Neural progenitor cell (in vitro differentiated cells): ENCODE data around the gene SRRM1. TPM values are rescaled to one million over a fixed set of nuclear protein-coding genes. Genes with fewer than 3 reads are reported as not detected.
A peak's percentile ranks its signal among the peaks of the same experiment; 100 is the strongest.

ENCODE experiments used
- DNase-seq: peaks from one replicate; pipeline ENCODE4 v3.0.0-alpha.2; 2016; ENCODE audit warnings: low spot score
- H2AFZ ChIP-seq: fragments of 200-600 bp; sonication (generic); replicated peaks from 2 replicates; pipeline ENCODE4 v1.6.1; 2016; ENCODE audit warnings: antibody characterized with exemption
- H3F3A ChIP-seq: fragments of 200-600 bp; sonication (generic); 2 replicates; pipeline ENCODE4 v1.6.1; 2016; ENCODE audit warnings: antibody characterized with exemption, low read depth
- H3K27ac ChIP-seq: fragments of 200-600 bp; sonication (generic); 2 replicates; pipeline ENCODE4 v1.5.1; 2016; ENCODE audit warnings: mild to moderate bottlenecking
- H3K27me3 ChIP-seq: fragments of 200-600 bp; sonication (generic); 2 replicates; pipeline ENCODE4 v1.6.1; 2016; ENCODE audit warnings: mild to moderate bottlenecking, moderate library complexity
- H3K36me3 ChIP-seq: fragments of 200-600 bp; sonication (generic); 2 replicates; pipeline ENCODE4 v1.5.1; 2016
- H3K4me1 ChIP-seq: fragments of 200-600 bp; sonication (generic); 2 replicates; pipeline ENCODE4 v1.6.1; 2016; ENCODE audit warnings: mixed run types
- H3K4me2 ChIP-seq: fragments of 200-600 bp; sonication (generic); 2 replicates; pipeline ENCODE4 v1.6.1; 2016
- H3K4me3 ChIP-seq: fragments of 200-600 bp; sonication (generic); 2 replicates; pipeline ENCODE4 v1.5.1; 2016
- H3K79me2 ChIP-seq: fragments of 200-600 bp; sonication (generic); 2 replicates; pipeline ENCODE4 v1.6.1; 2016; ENCODE audit warnings: low read depth
- H3K9ac ChIP-seq: fragments of 200-600 bp; sonication (generic); 2 replicates; pipeline ENCODE4 v1.6.1; 2016
- H3K9me3 ChIP-seq: fragments of 200-600 bp; sonication (generic); 2 replicates; pipeline ENCODE4 v1.5.1; 2016; ENCODE audit warnings: low read depth
- H4K20me1 ChIP-seq: fragments of 200-600 bp; sonication (generic); 2 replicates; pipeline ENCODE4 v1.6.1; 2016; ENCODE audit warnings: low read depth
- H3K27ac Mint-ChIP-seq: 3 replicates; pipeline ENCODE4 v1.8.0; 2021; ENCODE audit warnings: mixed read lengths
- H3K27me3 Mint-ChIP-seq: 2 replicates; pipeline ENCODE4 v1.8.0; 2022; ENCODE audit warnings: low read depth, mild to moderate bottlenecking, inconsistent platforms, moderate library complexity, mixed read lengths; ENCODE audit not compliant: insufficient read depth
- H3K36me3 Mint-ChIP-seq: 3 replicates; pipeline ENCODE4 v1.8.0; 2021; ENCODE audit warnings: mixed read lengths
- H3K4me1 Mint-ChIP-seq: 3 replicates; pipeline ENCODE4 v1.8.0; 2021; ENCODE audit warnings: mixed read lengths
- H3K4me3 Mint-ChIP-seq: 3 replicates; pipeline ENCODE4 v1.8.0; 2021; ENCODE audit warnings: mild to moderate bottlenecking, moderate library complexity, mixed read lengths
- H3K9me3 Mint-ChIP-seq: 3 replicates; pipeline ENCODE4 v1.8.0; 2020; ENCODE audit warnings: mixed read lengths
- EZH2 ChIP-seq: fragments of 200-600 bp; sonication (generic); IDR thresholded peaks from 2 replicates; pipeline ENCODE4 v1.6.1; 2017; ENCODE audit warnings: antibody characterized with exemption, mild to moderate bottlenecking, moderate library complexity
- EZH2phosphoT487 ChIP-seq: fragments of 200-600 bp; sonication (generic); IDR thresholded peaks from 2 replicates; pipeline ENCODE4 v1.6.1; 2017; ENCODE audit warnings: antibody characterized with exemption
- total RNA-seq: library from RNA; depleted of rRNA; stranded (reverse); fragments of >200 nt; gene quantifications from 2 replicates; pipeline ENCODE4 v1.2.3, GENCODE V29; 2015; ENCODE audit warnings: low replicate concordance
- TF ChIP-seq, protein P1 (sequence below): fragments of 200-600 bp; sonication (generic); IDR thresholded peaks from 2 replicates; pipeline ENCODE4 v1.5.1; 2017; ENCODE audit warnings: antibody characterized with exemption, mild to moderate bottlenecking

Gene SRRM1
- total RNA-seq, 1 donor from 2014 or later: 164 TPM

DNA sequence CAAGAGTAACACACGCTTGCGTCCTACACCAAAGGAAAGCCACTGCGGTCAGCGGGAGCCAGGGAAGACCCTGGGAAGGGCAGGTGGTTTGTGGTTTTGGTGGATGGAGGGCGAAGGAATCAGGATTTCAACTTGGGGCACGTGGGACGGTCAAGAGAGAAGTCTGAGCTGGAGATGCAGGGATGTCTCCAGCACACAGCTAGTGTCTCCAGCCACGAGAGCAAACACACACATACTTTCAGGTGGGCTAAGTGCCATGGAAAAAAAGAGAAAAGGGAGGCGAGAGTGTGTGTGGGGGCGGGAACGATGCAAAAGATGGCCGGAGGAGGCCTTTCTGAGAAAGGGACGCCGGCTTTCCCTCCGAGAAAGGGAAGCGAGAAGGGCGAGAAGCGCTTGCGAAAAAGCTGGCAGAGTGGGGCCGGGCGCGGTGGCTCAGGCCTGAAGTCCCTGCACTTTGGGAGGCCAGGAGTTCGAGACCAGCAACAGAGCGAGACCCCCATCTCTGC lies 1.4 kb upstream of the SRRM1 start:
- peak overlapping the region; percentile 98 for H3K4me3 Mint-ChIP-seq
- peaks cover 13% of the 10 kb centered on the region for H3K36me3 ChIP-seq
- peaks cover 19% of the 10 kb centered on the region for H3K4me1 ChIP-seq
- peak overlapping the region; percentile 45 for H3K9ac ChIP-seq
- H3K27me3 ChIP-seq: peaks cover 5% of the 10 kb centered on the region
- peak overlapping the region; percentile 98 for H3K27ac Mint-ChIP-seq
- H3K27ac ChIP-seq: peak overlapping the region; percentile 2
- peaks cover 45% of the 10 kb centered on the region for H3K79me2 ChIP-seq
- peaks cover 6% of the 10 kb centered on the region for H3K27me3 Mint-ChIP-seq
- peak overlapping the region; percentile 97 for H3K4me3 ChIP-seq
- H2AFZ ChIP-seq: no peak overlapping the region
- TF ChIP-seq, protein P1, sequence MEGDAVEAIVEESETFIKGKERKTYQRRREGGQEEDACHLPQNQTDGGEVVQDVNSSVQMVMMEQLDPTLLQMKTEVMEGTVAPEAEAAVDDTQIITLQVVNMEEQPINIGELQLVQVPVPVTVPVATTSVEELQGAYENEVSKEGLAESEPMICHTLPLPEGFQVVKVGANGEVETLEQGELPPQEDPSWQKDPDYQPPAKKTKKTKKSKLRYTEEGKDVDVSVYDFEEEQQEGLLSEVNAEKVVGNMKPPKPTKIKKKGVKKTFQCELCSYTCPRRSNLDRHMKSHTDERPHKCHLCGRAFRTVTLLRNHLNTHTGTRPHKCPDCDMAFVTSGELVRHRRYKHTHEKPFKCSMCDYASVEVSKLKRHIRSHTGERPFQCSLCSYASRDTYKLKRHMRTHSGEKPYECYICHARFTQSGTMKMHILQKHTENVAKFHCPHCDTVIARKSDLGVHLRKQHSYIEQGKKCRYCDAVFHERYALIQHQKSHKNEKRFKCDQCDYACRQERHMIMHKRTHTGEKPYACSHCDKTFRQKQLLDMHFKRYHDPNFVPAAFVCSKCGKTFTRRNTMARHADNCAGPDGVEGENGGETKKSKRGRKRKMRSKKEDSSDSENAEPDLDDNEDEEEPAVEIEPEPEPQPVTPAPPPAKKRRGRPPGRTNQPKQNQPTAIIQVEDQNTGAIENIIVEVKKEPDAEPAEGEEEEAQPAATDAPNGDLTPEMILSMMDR: no peak
- TF ChIP-seq EZH2 (no peak), EZH2phosphoT487 (no peak)
- peaks cover 4% of the 10 kb centered on the region for H3K36me3 Mint-ChIP-seq
- H3K4me2 ChIP-seq: peak overlapping the region; percentile 83
- H3K9me3 ChIP-seq: no peaks in the 10 kb centered on the region
- peaks cover 19% of the 10 kb centered on the region for H3K4me1 Mint-ChIP-seq
- no peaks in the 10 kb centered on the region for H3K9me3 Mint-ChIP-seq
- peaks cover 30% of the 10 kb centered on the region for H4K20me1 ChIP-seq
- peak; percentile 41 for DNase-seq
- H3F3A ChIP-seq: peaks cover 27% of the 10 kb centered on the region

DNA sequence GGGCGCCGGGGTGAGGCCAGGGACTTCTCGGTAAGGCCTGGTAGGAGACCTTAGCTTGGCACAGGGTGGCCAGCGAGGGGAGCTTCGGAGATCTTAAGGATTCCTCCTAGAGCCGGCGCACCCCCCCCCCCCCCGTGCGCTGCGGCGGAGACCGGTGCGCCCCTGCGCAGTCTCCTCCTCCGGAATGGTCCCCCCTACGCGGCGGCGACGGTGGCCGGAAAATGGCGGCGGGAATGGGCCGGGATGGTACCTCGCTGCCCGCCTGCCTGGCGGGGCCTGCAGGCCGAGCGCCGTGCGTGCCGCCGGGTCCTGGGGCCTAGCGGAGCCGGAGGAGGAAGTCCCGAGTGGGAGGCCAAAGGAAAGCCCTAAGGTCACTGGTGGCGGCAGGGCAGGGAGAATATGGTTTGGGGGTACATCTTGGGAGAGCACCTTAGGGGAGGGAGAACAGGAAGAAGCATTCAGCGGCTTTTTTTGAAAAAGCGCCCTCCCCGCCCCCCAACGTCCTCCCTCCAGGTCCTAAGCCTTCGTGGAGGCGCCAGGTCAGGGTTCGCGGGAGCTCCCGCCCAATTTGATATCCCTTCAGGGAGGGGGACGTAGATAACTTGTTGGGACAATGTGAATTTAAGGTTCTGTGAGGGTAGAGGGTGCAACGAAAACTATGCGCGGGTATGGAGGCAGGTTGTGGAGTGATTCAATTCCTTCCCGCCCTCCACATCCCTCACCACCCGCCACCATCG lies 429 bp downstream of the SRRM1 start:
- H3K4me3 Mint-ChIP-seq: peak overlapping the region; percentile 98
- TF ChIP-seq, protein P1: no peak
- TF ChIP-seq EZH2: no peak
- no peak for TF ChIP-seq EZH2phosphoT487
- Histone ChIP-seq H2AFZ (peak overlapping the region; percentile 79), H3K27me3 (no peaks in the 10 kb centered on the region), H3K27ac (peak overlapping the region; percentile 87), H3K4me3 (peak overlapping the region; percentile 97), H3K9me3 (no peaks in the 10 kb centered on the region), H3K4me2 (peak overlapping the region; percentile 96), H3F3A (peaks cover 42% of the 10 kb centered on the region), H3K9ac (peak overlapping the region; percentile 94), H3K36me3 (peaks cover 32% of the 10 kb centered on the region), H4K20me1 (peaks cover 47% of the 10 kb centered on the region), H3K4me1 (peaks cover 19% of the 10 kb centered on the region), H3K79me2 (peaks cover 61% of the 10 kb centered on the region)
- no peak for DNase-seq
- peaks cover 19% of the 10 kb centered on the region for H3K4me1 Mint-ChIP-seq
- H3K36me3 Mint-ChIP-seq: peaks cover 11% of the 10 kb centered on the region
- H3K27me3 Mint-ChIP-seq: no peaks in the 10 kb centered on the region
- H3K9me3 Mint-ChIP-seq: no peaks in the 10 kb centered on the region
- H3K27ac Mint-ChIP-seq: peak overlapping the region; percentile 39

DNA sequence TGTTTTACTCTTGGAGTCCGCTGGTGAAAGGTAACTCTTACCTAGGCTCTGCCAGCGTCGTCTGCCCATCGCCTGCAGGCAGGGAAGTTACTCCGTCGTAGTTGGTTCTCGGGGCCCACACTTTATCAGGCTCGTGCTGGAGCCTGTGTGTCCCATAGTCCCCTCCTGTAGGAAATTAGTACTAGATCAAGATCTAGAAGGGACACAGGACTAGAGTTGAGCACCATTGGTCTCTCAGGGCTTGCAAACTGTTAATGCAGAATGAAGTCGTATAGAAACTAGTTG lies 940 bp downstream of the SRRM1 start:
- peak; percentile 38 for DNase-seq
- H3K4me2 ChIP-seq: peak overlapping the region; percentile 96
- H2AFZ ChIP-seq: no peak overlapping the region
- TF ChIP-seq EZH2phosphoT487 (no peak), EZH2 (no peak)
- TF ChIP-seq, protein P1: no peak
- Mint-ChIP-seq H3K4me3 (peak overlapping the region; percentile 98), H3K4me1 (peaks cover 19% of the 10 kb centered on the region), H3K27me3 (no peaks in the 10 kb centered on the region), H3K9me3 (no peaks in the 10 kb centered on the region), H3K27ac (peak overlapping the region; percentile 39), H3K36me3 (peaks cover 15% of the 10 kb centered on the region)
- peak overlapping the region; percentile 97 for H3K4me3 ChIP-seq
- peaks cover 37% of the 10 kb centered on the region for H3K36me3 ChIP-seq
- peaks cover 43% of the 10 kb centered on the region for H3F3A ChIP-seq
- peaks cover 52% of the 10 kb centered on the region for H4K20me1 ChIP-seq
- no peak overlapping the region for H3K27ac ChIP-seq
- peaks cover 66% of the 10 kb centered on the region for H3K79me2 ChIP-seq
- no peaks in the 10 kb centered on the region for H3K9me3 ChIP-seq
- peaks cover 19% of the 10 kb centered on the region for H3K4me1 ChIP-seq
- peak overlapping the region; percentile 94 for H3K9ac ChIP-seq
- no peaks in the 10 kb centered on the region for H3K27me3 ChIP-seq
